ENCODE data around the gene GNAZ. TPM values are rescaled to one million over a fixed set of nuclear protein-coding genes. Genes with fewer than 3 reads are reported as not detected.

Gene GNAZ
- total RNA-seq, 4 donors from 2014 or later: 50.1 to 89.2 (median 55.0) TPM

GRCh38 chr22:23088199-23088604, 17.9 kb downstream of the GNAZ start:
- H3K9me3 ChIP-seq: no peaks in the 10 kb centered on the region
- no peak for TF ChIP-seq EP300 (IDR thresholded peaks at IDR 0.05)
- no peak for TF ChIP-seq CTCF (IDR thresholded peaks at IDR 0.05)
- no peak for TF ChIP-seq POLR2AphosphoS5 (IDR thresholded peaks at IDR 0.05)
- no peak for TF ChIP-seq POLR2A (IDR thresholded peaks at IDR 0.05)
- H3K4me1 ChIP-seq: peaks cover 0 to 23% (median 0%) of the 10 kb centered on the region in 3 donors
- WGBS, 2 donors (ENCODE audit: low coverage in 1 of 2): 100% methylated on average over 1 of the region's 8 CpGs; no CpG with 5 or more reads in 1 of the 2 donors
- no peak for ATAC-seq
- no peak overlapping the region for H3K4me3 ChIP-seq
- H3K27me3 ChIP-seq: no peaks in the 10 kb centered on the region
- H3K36me3 ChIP-seq: no peaks in the 10 kb centered on the region
- H3K27ac ChIP-seq: no peak overlapping the region

- Histone ChIP-seq H3K27ac (no peak overlapping the region), H3K9me3 (no peaks in the 10 kb centered on the region), H3K27me3 (no peaks in the 10 kb centered on the region), H3K4me1 (peaks cover 0 to 23% (median 0%) of the 10 kb centered on the region in 3 donors), H3K4me3 (no peak overlapping the region), H3K36me3 (no peaks in the 10 kb centered on the region)
- WGBS, 2 donors (ENCODE audit: low coverage in 1 of 2): 80% methylated on average over 1 of the region's 10 CpGs; no CpG with 5 or more reads in 1 of the 2 donors
- TF ChIP-seq CTCF (IDR thresholded peaks at IDR 0.05) (no peak), POLR2AphosphoS5 (IDR thresholded peaks at IDR 0.05) (no peak), POLR2A (IDR thresholded peaks at IDR 0.05) (no peak), EP300 (IDR thresholded peaks at IDR 0.05) (no peak)
- ATAC-seq: no peak
Observed at GRCh38 chr22:23089010-23089409, 18.7 kb downstream of the GNAZ start.

- Histone ChIP-seq H3K36me3 (no peaks in the 10 kb centered on the region), H3K4me3 (no peak overlapping the region), H3K27me3 (no peaks in the 10 kb centered on the region), H3K9me3 (no peaks in the 10 kb centered on the region), H3K27ac (no peak overlapping the region), H3K4me1 (peaks cover 0 to 23% (median 0%) of the 10 kb centered on the region in 3 donors)
- 74 to 94% methylated on average over 3 to 11 of the region's 14 CpGs for WGBS, 2 donors (ENCODE audit: low coverage in 1 of 2)
- ATAC-seq: no peak
- no peak for TF ChIP-seq POLR2A (IDR thresholded peaks at IDR 0.05)
- no peak for TF ChIP-seq CTCF (IDR thresholded peaks at IDR 0.05)
- no peak for TF ChIP-seq EP300 (IDR thresholded peaks at IDR 0.05)
Observed at GRCh38 chr22:23089633-23090456, 19.5 kb downstream of the GNAZ start.

- WGBS, 2 donors (ENCODE audit: low coverage in 1 of 2): 87% methylated on average over 3 of the region's 3 CpGs; no CpG with 5 or more reads in 1 of the 2 donors
- no peak for TF ChIP-seq POLR2A (IDR thresholded peaks at IDR 0.05)
- no peak for TF ChIP-seq CTCF (IDR thresholded peaks at IDR 0.05)
- TF ChIP-seq EP300 (IDR thresholded peaks at IDR 0.05): no peak
- no peak for TF ChIP-seq POLR2AphosphoS5 (IDR thresholded peaks at IDR 0.05)
Observed at GRCh38 chr22:23090457-23090835, 20.1 kb downstream of the GNAZ start.

DNA sequence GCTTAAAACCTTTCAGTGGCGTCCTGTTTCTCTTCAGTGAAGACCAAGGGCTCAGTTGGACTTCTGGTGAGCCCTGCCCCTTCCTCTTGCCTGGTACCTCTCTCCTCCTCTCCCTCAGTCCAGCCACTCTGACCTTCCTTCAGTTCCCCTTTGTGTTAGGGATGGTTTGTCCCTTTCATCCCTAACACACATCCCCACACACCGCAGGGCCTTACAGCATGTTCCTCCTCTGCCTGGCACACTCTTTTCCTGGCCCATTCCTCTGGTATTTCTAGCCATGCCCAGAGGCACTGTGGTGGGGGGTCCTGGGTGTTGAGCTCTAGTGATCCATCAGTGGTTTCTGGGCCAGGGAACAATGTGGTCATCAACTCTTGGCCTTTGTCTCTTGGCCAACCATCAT, 21.4 kb downstream of the GNAZ start:
- Histone ChIP-seq H3K4me3 (no peak overlapping the region), H3K4me1 (peaks cover 0 to 22% (median 0%) of the 10 kb centered on the region in 3 donors), H3K36me3 (peaks cover 0 to 15% of the 10 kb centered on the region in 2 donors), H3K9me3 (no peaks in the 10 kb centered on the region), H3K27me3 (no peaks in the 10 kb centered on the region), H3K27ac (no peak overlapping the region)
- no peak for ATAC-seq
- 76 to 100% methylated on average over 1 to 2 of the region's 2 CpGs for WGBS, 2 donors (ENCODE audit: low coverage in 1 of 2)
- TF ChIP-seq CTCF (IDR thresholded peaks at IDR 0.05) (no peak), EP300 (IDR thresholded peaks at IDR 0.05) (no peak)

More at GRCh38 chr22:23090457-23090835, 20.1 kb downstream of the GNAZ start:
- Histone ChIP-seq H3K27ac (no peak overlapping the region), H3K27me3 (no peaks in the 10 kb centered on the region), H3K4me3 (no peak overlapping the region), H3K9me3 (no peaks in the 10 kb centered on the region), H3K4me1 (peaks cover 0 to 23% (median 0%) of the 10 kb centered on the region in 3 donors), H3K36me3 (peaks cover 0 to 5% of the 10 kb centered on the region in 2 donors)
- ATAC-seq: no peak

All from gastroesophageal sphincter (tissue), 4 donors.